DMS79 treated with DMSO at 0.1 percent for 48 hours (cell line): ENCODE data around the gene PKMYT1.

Experiments used
- DNase-seq: peaks from one replicate; lab custom pipeline; 2025; lab: John Stamatoyannopoulos, UW

PKMYT1 gene

GRCh38 chr16:2996298-2996697 is 16.1 kb upstream of the PKMYT1 start:
- DNase-seq, result no peak

- DNase-seq, result no peak
These were observed 12.3 kb upstream of the PKMYT1 start for GRCh38 chr16:2992383-2993081.

DNA sequence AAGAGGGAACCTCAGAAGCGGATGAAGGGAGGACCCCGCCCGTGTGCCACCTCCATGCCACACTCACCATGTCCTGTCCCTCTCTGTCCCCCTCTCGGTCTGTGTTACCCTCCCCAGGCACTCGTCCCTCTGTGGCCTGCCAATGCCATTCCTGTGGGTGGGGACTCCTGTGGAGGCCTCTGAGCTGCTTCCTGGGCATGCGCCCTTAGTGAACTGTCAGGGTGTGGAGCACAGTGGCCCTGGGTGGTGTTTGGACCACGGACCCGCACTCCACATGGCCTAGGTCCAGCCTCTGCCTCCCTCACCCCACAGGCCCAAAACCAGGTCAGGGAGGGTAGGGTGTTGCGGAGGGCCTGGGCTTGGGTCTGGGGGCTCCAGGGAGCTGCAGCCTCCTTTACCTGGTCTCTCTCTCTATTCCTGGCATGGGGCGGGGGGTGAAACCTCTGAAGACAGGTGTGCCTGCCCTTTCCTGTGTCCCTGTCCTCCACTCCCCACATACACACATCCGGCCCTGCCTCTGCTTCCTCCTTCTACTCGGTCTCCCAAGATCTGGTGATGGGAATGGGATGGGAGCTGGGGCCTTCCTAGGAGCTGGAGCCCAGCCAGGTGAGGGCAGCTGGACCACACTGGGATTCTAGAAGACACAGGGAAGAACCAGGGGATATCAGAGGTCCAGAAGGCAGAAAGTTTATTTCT is 11.5 kb upstream of the PKMYT1 start:
- no peak for DNase-seq

DNA sequence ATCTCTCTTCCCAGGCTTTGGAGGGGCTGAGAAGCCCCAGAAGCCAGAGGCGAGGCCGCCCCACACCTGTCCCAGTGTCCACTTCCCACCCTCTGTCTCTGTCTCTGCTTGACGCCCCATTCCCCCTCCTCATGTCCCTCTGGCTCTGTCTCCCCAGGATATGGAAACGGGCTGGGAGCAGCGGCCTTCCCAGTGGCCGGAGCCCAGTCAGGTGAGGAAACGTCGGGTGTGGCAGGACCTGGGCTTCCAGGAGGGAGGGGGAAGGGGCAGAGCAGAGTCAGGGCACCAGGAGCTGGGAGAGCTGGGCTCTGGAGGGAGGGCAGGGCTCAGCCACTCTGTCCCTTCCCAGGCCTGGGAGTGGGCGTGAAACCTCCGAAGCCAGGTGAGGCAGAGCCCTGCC is 10.6 kb upstream of the PKMYT1 start:
- no peak for DNase-seq

DNA sequence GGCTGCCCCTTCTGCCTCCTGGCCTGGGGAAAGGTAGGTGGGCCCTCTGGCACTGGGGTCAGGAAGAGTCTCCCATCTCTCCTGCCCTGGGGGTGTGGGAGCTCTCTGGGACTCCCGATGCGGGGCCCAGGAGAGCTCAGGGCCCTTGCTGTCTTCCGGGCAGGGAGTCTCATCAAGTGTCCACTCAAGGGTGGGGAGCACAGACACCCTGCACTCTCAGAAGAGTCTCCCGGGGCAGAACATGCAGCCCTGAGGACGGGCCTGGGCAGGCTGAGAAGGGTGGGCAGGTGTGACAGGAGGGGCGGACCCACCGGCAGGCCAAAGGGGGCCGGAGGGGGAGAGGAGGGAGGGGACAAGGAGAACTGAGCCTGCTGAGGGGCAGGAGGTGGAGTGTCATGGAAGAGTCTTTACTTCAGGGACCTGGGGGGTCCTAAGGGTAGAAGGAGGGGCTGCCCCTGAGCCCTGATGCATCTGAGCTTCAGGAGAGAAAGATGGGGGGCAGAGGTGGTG is 8.4 kb upstream of the PKMYT1 start:
- DNase-seq, result no peak

GRCh38 chr16:2987833-2988232 is 7.6 kb upstream of the PKMYT1 start:
- DNase-seq, result no peak

GRCh38 chr16:2987286-2987685 is 7.0 kb upstream of the PKMYT1 start:
- no peak for DNase-seq

DNA sequence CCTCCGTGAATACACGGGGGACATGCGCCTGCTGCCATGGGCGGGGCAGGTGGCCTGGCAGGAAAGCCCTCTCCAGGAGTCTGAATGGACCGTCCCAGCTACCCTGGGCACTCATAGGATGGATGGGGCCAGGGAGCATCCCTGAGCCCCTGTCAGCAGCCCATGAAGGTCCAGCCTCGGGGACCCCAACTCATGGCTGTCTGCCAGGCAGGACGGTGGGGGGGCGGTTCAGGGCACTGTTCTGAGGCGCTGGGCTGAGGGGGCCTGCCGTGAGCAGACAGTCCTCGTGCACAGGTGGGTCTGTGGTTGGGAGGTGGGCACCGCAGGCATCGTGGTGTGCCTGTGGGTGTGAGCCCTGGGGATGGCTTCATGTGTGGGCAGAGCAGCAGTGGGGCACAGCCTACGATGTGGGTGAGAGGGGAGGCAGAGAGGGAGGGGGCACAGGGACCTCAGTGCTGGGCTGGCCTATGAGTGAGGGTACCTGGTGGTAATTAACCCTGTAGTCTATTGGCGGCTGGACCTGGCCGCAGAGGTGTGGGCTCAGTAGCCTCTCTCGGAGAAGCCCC is 6.5 kb upstream of the PKMYT1 start:
- DNase-seq, result no peak

- DNase-seq, result no peak
These were observed 5.7 kb upstream of the PKMYT1 start for GRCh38 chr16:2985893-2986355.

DNA sequence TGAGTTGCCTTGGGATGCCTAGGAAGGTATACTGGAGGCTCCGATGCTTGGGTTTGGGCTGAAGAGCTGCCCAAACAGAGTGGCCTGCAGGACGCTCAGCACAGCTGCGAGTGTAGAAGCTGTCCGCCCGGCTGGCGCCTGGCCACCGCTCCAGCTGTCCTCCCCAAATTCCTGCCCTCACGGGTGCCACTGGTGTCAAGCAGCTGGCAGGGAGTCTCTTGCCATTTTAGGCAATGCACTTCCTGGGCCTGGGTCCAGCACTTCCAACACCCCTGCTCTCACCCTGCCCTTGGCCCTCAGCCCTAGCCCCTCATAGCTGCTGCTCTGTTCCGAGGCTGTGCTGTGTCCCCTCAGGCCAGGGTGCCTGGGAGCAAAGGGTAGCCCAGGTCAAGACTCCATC is 5.2 kb upstream of the PKMYT1 start:
- DNase-seq, result no peak

GRCh38 chr16:2983706-2984136 is 3.5 kb upstream of the PKMYT1 start:
- peak; percentile 65 for DNase-seq

- DNase-seq, result no peak
These were observed 2.2 kb upstream of the PKMYT1 start for GRCh38 chr16:2982402-2982801.

DNA sequence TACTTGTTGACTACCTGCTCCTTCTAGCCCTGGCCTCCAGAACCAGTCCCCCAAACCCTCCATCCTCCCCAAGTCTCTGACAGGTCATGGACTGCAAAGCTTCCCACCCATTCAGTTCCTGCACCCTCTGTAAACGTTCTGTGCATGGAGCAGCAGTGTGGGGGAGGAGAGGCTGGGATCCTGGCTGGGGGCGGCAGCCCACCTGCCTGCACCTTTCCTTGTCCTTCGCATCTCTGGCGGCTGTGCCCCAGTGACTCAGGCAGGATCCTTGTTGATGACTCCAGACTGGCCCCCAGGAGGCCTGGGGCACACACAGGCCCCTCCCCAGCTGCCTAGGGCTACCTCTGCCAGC is 1.6 kb upstream of the PKMYT1 start:
- no peak for DNase-seq

- DNase-seq, result no peak
These were observed 1.1 kb upstream of the PKMYT1 start for GRCh38 chr16:2981177-2981898.

DNA sequence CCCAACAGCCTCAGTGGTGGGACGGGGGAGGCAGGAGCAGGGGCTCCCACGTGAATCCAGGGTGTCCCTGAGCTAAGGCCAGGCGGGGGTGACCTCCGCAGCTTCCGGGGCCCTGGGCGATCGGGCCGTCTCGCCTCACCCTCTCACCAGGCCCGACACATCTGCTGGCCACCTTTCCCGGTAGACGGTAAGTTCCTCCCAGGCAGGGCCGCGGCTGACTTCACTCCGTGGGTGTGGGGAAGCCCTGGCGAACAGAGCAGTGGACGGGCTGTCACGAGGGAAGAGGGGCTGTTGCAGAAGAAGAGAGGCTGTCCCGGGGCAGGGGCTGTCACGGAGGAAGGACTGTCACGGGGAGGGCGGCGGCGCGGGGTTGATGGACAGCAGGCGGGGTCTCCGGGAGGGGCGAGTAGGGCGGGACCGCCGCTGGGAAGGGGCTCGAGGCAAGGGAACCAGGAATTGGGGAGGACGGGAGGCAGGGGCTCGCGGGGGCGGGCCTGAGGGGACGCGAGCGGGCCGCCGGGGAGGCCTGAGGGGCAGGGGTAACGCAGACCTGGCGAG is 498 bp downstream of the PKMYT1 start:
- no peak for DNase-seq

GRCh38 chr16:2977440-2977839 is 2.8 kb downstream of the PKMYT1 start:
- peak; percentile 80 for DNase-seq

DNA sequence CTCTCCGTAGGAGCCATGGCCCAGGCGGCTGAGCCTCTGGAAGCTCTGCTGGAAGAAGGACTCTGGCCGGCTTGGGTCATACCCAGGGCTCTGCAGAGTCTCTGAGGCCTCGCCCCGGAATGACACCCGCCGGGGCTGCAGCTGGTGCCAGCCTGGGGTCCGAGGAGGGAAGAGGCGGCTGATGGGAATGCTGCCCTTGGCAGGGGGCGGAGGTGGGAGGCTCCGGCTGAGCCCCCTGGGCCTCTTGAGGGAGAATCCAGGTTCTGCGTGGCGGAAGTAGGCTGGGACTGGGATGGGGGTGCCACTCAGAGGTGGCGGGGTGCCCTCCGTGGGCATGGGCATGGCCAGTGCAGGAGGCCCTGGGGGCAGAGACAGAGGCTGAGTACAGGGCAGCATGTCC is 3.6 kb downstream of the PKMYT1 start:
- DNase-seq, result no peak

DNA sequence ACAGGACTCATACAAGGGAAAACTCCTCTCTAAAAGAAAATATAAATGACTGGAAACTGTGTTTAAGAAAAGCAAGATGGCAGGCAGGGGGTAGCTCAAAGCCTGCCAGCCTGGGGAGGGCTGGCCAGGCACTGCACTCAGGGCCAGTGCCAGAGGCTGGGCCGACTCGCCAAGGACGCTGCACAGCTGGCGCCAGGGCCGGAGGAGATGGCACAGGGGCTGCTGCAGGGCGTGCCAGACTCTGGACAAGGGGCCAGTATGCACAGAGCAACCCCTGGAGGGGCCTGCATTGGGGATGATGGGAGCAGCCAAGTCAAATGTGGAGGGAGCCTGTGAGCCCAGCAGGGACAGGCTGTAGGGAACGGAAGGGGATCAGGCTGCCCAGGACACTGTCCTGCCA is 4.0 kb downstream of the PKMYT1 start:
- no peak for DNase-seq

- no peak for DNase-seq
These were observed 5.0 kb downstream of the PKMYT1 start for GRCh38 chr16:2975161-2975795.

GRCh38 chr16:2974319-2975056 is 5.8 kb downstream of the PKMYT1 start:
- no peak for DNase-seq
